DMS153 treated with DMSO at 0.1 percent for 48 hours (cell line): Measurements from ENCODE around the gene OOSP4A.
"Not testable (repeated sequence)": the region's sequence is repeated elsewhere in the genome, so short reads cannot be mapped to it uniquely, and the experiment has no call there.

ENCODE experiments used
- DNase-seq: peaks from one replicate; lab custom pipeline; 2025; ENCODE audit not compliant: unreplicated experiment; lab: John Stamatoyannopoulos, UW

Gene OOSP4A

DNA sequence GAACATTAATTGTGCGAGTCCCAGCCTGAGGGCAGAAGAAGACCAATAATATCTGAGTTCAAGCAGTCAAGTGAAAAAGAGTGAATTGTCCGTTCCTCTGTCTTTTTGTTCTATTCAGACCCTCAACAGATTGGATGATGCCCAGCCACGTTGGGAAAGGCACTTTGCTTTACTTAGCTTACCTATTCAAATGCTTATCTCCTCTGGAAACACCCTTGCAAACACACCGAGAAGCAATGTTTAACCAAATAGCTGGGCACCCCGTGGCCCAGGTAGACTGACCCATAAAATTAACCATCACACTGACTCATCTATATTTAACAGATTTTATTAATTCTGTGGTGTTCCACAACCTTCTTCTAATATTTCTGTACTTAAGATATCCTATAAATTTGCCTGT, 9.3 kb downstream of the OOSP4A start:
- no peak for DNase-seq

DNA sequence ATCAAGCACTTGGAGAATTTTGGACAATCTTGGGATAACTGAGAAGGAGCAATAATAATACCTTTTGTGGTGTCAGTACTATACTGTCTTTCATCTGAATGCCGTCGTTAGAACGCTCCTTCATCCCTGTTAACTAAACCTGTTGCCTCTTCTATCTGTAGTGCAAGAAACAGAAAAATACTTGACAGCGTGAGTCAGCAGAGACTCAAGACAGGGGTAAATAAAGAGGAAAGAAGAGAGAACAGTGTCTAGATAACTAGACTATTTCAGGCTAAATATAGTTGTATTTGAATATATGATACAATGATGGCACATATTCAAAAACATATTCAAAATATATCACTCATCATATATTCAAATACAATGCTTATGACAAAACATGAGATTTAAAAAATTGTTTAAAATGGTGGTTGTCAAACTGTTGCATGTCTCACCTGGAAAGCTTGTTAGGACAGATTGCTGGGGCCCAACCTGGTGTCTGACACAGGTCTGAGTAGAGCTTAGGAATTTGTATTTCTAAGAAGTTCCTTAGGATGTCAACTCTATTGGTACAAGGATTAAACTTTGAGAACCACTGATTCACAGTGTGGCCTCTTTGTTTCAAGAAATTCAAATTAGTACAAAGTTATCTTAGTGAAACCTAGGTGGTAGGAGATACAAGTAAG, 17.4 kb downstream of the OOSP4A start:
- no peak for DNase-seq

DNA sequence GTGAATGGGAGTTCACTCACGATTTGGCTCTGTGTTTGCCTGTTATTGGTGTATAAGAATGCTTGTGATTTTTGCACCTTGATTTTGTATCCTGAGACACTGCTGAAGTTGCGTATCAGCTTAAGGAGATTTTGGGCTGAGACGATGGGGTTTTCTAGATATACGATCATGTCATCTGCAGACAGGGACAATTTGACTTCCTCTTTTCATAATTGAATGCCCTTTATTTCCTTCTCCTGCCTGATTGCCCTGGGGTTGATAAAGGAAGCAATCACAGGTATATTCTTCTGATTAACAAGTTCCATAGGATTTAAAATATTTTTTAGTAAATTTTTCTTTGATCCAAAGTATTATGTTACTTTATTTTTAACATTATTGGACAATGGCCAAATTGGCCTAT, 18.2 kb downstream of the OOSP4A start:
- not testable (repeated sequence) for DNase-seq

GRCh38 chr11:59983212-59983611, 19.4 kb downstream of the OOSP4A start:
- no peak for DNase-seq

- DNase-seq, result no peak
Observed at GRCh38 chr11:59984368-59984767, 20.5 kb downstream of the OOSP4A start.

- DNase-seq, result no peak
Observed at GRCh38 chr11:59990421-59990820, 26.6 kb downstream of the OOSP4A start.

GRCh38 chr11:59992425-59992824, 28.6 kb downstream of the OOSP4A start:
- DNase-seq, result no peak

DNA sequence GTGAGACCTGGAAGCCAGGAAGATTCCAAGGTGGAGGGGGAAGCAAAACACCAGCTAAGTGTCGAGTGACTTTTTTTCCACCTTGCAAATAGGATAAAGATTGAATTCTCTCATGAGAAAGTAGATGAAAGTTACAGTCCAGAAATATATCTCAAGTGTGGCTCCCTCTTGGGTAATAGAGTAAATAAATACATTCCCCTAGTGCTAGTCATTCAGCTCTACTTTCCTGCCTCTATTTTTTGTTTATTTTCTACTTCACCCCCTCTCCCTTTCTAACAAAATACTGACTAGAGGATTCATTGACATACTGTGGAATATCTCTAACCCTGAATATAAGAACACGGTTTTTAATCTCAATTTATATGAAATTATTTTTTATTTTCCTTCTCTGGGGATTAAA, 34.0 kb downstream of the OOSP4A start:
- no peak for DNase-seq

DNA sequence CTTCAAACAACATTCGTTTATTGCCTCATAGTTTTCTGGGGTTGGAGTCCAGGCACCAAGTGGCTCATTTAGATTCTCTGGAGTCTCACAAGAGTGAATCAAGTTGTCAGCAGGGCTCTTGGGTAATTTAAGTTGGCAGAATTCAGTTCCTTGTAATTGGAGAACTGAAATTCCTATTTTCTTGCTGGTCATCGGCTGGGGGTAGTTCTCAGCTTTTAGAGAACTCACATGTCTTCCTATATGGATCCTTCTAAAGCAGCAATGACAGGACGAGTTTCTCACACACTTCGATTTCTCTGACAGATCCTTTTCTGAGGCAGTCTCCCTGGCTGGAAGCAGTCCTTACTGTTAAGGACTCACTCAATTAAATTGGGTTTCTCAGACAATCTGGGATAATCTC, 35.9 kb downstream of the OOSP4A start:
- no peak for DNase-seq

DNA sequence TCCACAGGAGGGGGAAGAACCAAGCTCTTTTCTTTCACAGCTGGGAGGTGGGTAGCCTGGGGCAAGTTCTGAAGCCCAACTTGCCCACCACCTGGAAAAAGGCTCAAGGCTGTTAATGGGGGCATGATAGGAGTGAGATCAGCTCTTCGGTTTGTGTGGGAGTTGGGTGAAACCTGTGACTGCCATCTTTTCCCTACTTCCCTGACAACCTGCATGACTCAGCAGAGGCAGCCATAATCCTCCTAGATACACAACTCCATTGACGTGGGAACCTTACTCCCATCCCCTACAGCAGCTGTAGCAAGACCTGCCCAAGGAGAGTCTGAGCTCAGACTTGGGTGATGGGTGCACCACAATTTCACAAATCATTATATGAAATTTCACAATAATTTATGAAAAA, 39.9 kb downstream of the OOSP4A start:
- no peak for DNase-seq

- DNase-seq, result no peak
Observed at GRCh38 chr11:60005360-60005759, 41.5 kb downstream of the OOSP4A start.

DNA sequence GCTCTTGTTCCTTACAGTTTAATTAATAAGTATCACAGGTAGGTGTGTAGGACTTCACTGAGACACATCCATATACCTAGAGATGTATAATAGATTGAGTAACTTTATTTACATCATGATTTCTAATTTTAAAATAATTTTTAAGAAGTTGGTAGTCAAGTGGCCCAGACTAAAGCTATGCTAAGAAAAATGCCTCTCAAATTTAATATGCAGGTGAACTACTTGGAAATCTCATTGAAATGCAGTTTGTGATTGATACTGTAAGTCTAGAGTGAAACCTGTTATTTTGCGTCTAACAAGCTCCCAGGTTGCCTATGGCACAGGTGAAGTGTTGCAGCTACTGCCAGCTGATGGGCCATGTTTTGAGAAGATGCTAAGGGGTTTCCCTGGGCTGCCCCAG, 53.0 kb downstream of the OOSP4A start, which contains the start of gene OOSP4B:
Gene OOSP4B, plus strand, starts transcription at position 301 of the 400 bp plus-strand sequence.
- DNase-seq, result no peak

DNA sequence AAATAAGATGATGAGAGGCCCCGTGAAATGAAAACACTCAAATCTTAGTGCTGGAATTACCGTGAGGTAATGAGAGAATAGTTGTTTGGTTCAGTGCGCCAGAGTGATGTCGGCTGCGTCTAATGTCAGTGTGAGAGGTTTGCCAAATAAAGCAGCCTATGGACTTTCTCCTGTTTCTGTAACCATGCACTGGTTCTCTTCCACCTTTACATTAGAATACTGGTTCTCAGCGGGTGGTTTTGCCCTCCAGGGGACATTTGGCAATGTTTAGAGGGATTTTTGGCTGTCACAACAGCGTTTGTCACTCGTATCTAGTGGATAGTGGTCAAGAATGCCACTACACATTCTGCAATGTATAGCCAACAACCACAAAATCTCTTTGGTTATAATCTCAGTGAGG, 54.2 kb downstream of the OOSP4A start:
- no peak for DNase-seq
